K562 (cell line): ENCODE data around the gene DIO3.

Source experiments
- BACH1 ChIP-seq: fragments of 200-800 bp; sonication (Bioruptor generic); IDR thresholded peaks from 2 replicates; pipeline ENCODE4 v1.6.1; 2016; ENCODE audit warnings: missing genetic modification characterization, missing compliant biosample characterization
- CTCF ChIP-seq, 3 experiments: IDR thresholded peaks in 2 of 3; conservative IDR thresholded peaks in 1 of 3; 2 replicates each; pipeline ENCODE4 v1.5.1; 2011 to 2012; ENCODE audit warnings: low read length in 3 of 3, mild to moderate bottlenecking in 3 of 3, control low read depth in 2 of 3, improper control_type of control experiment in 1 of 3, inconsistent platforms in 1 of 3, low read depth in 1 of 3, mixed read lengths in 1 of 3, moderate library complexity in 1 of 3; ENCODE audit not compliant: insufficient read depth in 2 of 3
- DNMT1 ChIP-seq: fragments of 450-650 bp; IDR thresholded peaks from 2 replicates; pipeline ENCODE4 v1.6.1; 2016; ENCODE audit warnings: antibody characterized with exemption, mild to moderate bottlenecking
- FOXA1 ChIP-seq: fragments of 450-650 bp; IDR thresholded peaks from 2 replicates; pipeline ENCODE4 v1.6.1; 2016; ENCODE audit warnings: mild to moderate bottlenecking, borderline replicate concordance
- HOMEZ ChIP-seq: fragments of 250-450 bp; sonication (Bioruptor Pico); IDR thresholded peaks from 2 replicates; pipeline ENCODE4 v1.4.0; 2020; ENCODE audit warnings: mild to moderate bottlenecking, moderate library complexity
- POLR2AphosphoS5 ChIP-seq: IDR thresholded peaks from 2 replicates; pipeline ENCODE4 v1.6.1; 2011; ENCODE audit warnings: mild to moderate bottlenecking, low read depth, low read length, moderate library complexity; ENCODE audit not compliant: control insufficient read depth, insufficient read depth
- PREB ChIP-seq: sonication (generic); formaldehyde crosslinking; IDR thresholded peaks from 2 replicates; pipeline ENCODE4 v1.8.1; 2023; ENCODE audit warnings: mild to moderate bottlenecking, missing genetic modification reagents
- SUPT5H ChIP-seq: fragments of 450-650 bp; IDR thresholded peaks from 2 replicates; pipeline ENCODE4 v1.6.1; 2016
- TCF7L2 ChIP-seq: fragments of 150-350 bp; IDR thresholded peaks from 2 replicates; pipeline ENCODE4 v1.6.1; 2016; ENCODE audit warnings: low read depth, mild to moderate bottlenecking, low read length, moderate library complexity
- TOE1 ChIP-seq, 2 experiments: fragments of 450-650 bp in 1 of 2; sonication (generic) in 1 of 2; formaldehyde crosslinking in 1 of 2; IDR thresholded peaks; 2 replicates each; pipeline versions ENCODE4 v1.7.1 to v1.8.0; 2016 to 2022; ENCODE audit warnings: borderline replicate concordance in 2 of 2, mild to moderate bottlenecking in 2 of 2, antibody characterized with exemption in 1 of 2, inconsistent platforms in 1 of 2, low read depth in 1 of 2, missing genetic modification reagents in 1 of 2, moderate library complexity in 1 of 2
- ZNF184 ChIP-seq: sonication (generic); formaldehyde crosslinking; IDR thresholded peaks from 2 replicates; pipeline ENCODE4 v1.5.0; 2020; ENCODE audit warnings: missing genetic modification reagents
- ZNF274 ChIP-seq: IDR thresholded peaks from 2 replicates; pipeline ENCODE4 v1.6.1; 2011; ENCODE audit warnings: low read depth, mild to moderate bottlenecking, low read length, moderate library complexity, borderline replicate concordance
- ZNF318 ChIP-seq, 2 experiments: fragments of 450-650 bp; IDR thresholded peaks; 2 replicates each; pipeline ENCODE4 v1.6.1; 2016; ENCODE audit warnings: mild to moderate bottlenecking in 2 of 2, borderline replicate concordance in 1 of 2, low read depth in 1 of 2, moderate library complexity in 1 of 2
- ZNF740 ChIP-seq, 3 experiments: fragments of 200-800 bp in 1 of 3; sonication (Bioruptor generic) in 1 of 3; sonication (generic) in 1 of 3; formaldehyde crosslinking in 1 of 3; IDR thresholded peaks; 2 replicates each; pipeline versions ENCODE4 v1.6.1 to v1.8.0; 2016 to 2022; ENCODE audit warnings: mild to moderate bottlenecking in 2 of 3, missing compliant biosample characterization in 2 of 3, missing genetic modification characterization in 2 of 3, missing genetic modification reagents in 1 of 3

- TF ChIP-seq FOXA1 (no peak), ZNF274 (no peak), SUPT5H (no peak), HOMEZ (CRISPR knock-in tag) (no peak), TCF7L2 (no peak), TOE1 (IDR thresholded peaks at IDR 0.05; ENCODE audit: borderline replicate concordance) (no peak), TOE1 (CRISPR knock-in tag; IDR thresholded peaks at IDR 0.05; ENCODE audit: borderline replicate concordance, low read depth) (no peak), CTCF (IDR thresholded peaks at IDR 0.05 in 2 of 3, conservative IDR thresholded peaks at IDR 0.05 in 1 of 3; ENCODE audit: insufficient read depth in 2 of 3, low read depth in 1 of 3, low read length in 3 of 3) (no peak), POLR2AphosphoS5 (no peak), ZNF318 (IDR thresholded peaks at IDR 0.05; ENCODE audit: borderline replicate concordance in 1 of 2, low read depth in 1 of 2) (no peak), ZNF184 (CRISPR knock-in tag) (no peak), PREB (no peak), BACH1 (tag) (no peak), DNMT1 (no peak), ZNF740 (CRISPR knock-in tag; IDR thresholded peaks at IDR 0.05) (no peak), ZNF740 (tag; IDR thresholded peaks at IDR 0.05) (no peak)
These were observed 26.1 kb upstream of the DIO3 start for GRCh38 chr14:101535232-101535631.
